Activated naive CD8-positive, alpha-beta T cell treated with anti-CD3 and anti-CD28 coated beads, Interleukin-2, amount 50 U/mL, for 24 hours (primary cell): ENCODE results near the gene ZNF273.
A peak's percentile ranks its signal among the peaks of the same experiment; 100 is the strongest.
"Not testable (repeated sequence)": the region's sequence is repeated elsewhere in the genome, so short reads cannot be mapped to it uniquely, and the experiment has no call there.

Source experiments
- ATAC-seq: fragments of 150-1000 bp; cut with Tn5 transposase; one replicate; pipeline ENCODE4 v1.10.0; 2021
- DNase-seq: peaks from one replicate; pipeline ENCODE4 v3.0.0; 2021
- H3K27ac Mint-ChIP-seq: one replicate; pipeline ENCODE4 v1.8.0; 2021; ENCODE audit warnings: mild to moderate bottlenecking, mixed read lengths
- H3K27me3 Mint-ChIP-seq: one replicate; pipeline ENCODE4 v1.8.0; 2021; ENCODE audit warnings: mixed read lengths
- H3K36me3 Mint-ChIP-seq: one replicate; pipeline ENCODE4 v1.8.0; 2021; ENCODE audit warnings: low read depth, mixed read lengths
- H3K4me1 Mint-ChIP-seq: one replicate; pipeline ENCODE4 v1.8.0; 2021; ENCODE audit warnings: mixed read lengths
- H3K4me3 Mint-ChIP-seq: one replicate; pipeline ENCODE4 v1.8.0; 2021; ENCODE audit warnings: mild to moderate bottlenecking, moderate library complexity, mixed read lengths
- H3K9me3 Mint-ChIP-seq: one replicate; pipeline ENCODE4 v1.8.0; 2021; ENCODE audit warnings: mixed read lengths

Gene ZNF273

GRCh38 chr7:64882341-64883112 lies 20.5 kb upstream of the ZNF273 start:
- Mint-ChIP-seq H3K27ac (no peak overlapping the region), H3K9me3 (no peaks in the 10 kb centered on the region), H3K27me3 (peaks cover 56% of the 10 kb centered on the region), H3K4me1 (peaks cover 5% of the 10 kb centered on the region), H3K4me3 (peak overlapping the region; percentile 61), H3K36me3 (no peaks in the 10 kb centered on the region)
- ATAC-seq (peak; percentile 47), DNase-seq (peak; percentile 36)

GRCh38 chr7:64883113-64883905 lies 19.8 kb upstream of the ZNF273 start:
- H3K27me3 Mint-ChIP-seq, result peaks cover 59% of the 10 kb centered on the region
- peaks cover 9% of the 10 kb centered on the region for H3K4me1 Mint-ChIP-seq
- H3K9me3 Mint-ChIP-seq, result no peaks in the 10 kb centered on the region
- no peaks in the 10 kb centered on the region for H3K36me3 Mint-ChIP-seq
- DNase-seq (no peak), ATAC-seq (no peak)
- H3K4me3 Mint-ChIP-seq, result peak overlapping the region; percentile 61
- no peak overlapping the region for H3K27ac Mint-ChIP-seq

- H3K27me3 Mint-ChIP-seq, result peaks cover 62% of the 10 kb centered on the region
- H3K4me3 Mint-ChIP-seq, result no peak overlapping the region
- H3K27ac Mint-ChIP-seq, result no peak overlapping the region
- H3K4me1 Mint-ChIP-seq, result peaks cover 13% of the 10 kb centered on the region
- ATAC-seq, result no peak
- no peak for DNase-seq
- H3K9me3 Mint-ChIP-seq, result no peaks in the 10 kb centered on the region
- H3K36me3 Mint-ChIP-seq, result no peaks in the 10 kb centered on the region
Observed at GRCh38 chr7:64884085-64884912, 18.8 kb upstream of the ZNF273 start.

GRCh38 chr7:64884913-64885370 lies 18.1 kb upstream of the ZNF273 start:
- no peak for DNase-seq
- Mint-ChIP-seq H3K4me1 (peaks cover 13% of the 10 kb centered on the region), H3K9me3 (no peaks in the 10 kb centered on the region), H3K27ac (no peak overlapping the region), H3K4me3 (no peak overlapping the region), H3K27me3 (peaks cover 65% of the 10 kb centered on the region), H3K36me3 (no peaks in the 10 kb centered on the region)
- ATAC-seq, result no peak

DNA sequence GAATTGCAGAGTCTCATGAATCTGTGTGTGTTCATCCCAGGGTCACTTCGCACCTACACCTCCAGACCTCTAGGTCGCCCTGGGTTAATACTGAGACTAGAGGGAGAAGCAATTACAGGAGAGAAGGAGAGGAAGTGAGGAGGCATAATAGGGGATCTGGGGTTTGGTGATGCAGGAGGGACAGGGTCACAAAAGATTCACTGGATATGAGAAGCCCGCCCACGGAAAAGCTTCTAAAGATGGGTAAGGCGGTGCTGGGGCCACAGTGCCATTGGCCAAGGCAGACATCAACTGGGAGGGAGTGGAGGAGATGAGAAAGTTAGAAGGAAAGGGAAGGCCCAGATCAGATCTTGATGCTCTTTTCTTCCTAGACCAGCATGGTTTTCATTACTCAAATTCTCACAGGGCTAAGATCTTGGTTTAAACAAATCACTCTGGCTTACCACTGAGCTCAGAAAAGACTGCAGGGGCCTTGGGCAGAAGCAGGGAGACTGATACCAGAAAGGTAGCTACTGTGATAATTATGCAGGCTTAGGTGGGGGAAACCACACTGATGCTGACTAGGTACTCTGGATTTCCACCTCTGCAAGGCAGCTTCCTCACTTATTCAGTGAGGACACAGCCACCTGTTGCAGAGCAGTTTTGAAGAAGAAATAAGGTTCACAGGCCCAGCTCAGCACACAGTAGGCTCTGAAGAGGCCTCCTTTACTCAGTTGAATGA lies 17.4 kb upstream of the ZNF273 start:
- Mint-ChIP-seq H3K4me3 (no peak overlapping the region), H3K36me3 (no peaks in the 10 kb centered on the region), H3K9me3 (no peaks in the 10 kb centered on the region), H3K4me1 (peaks cover 13% of the 10 kb centered on the region), H3K27me3 (peaks cover 67% of the 10 kb centered on the region), H3K27ac (no peak overlapping the region)
- no peak for DNase-seq
- ATAC-seq, result no peak

GRCh38 chr7:64886956-64887545 lies 16.0 kb upstream of the ZNF273 start:
- H3K4me3 Mint-ChIP-seq, result no peak overlapping the region

GRCh38 chr7:64887756-64888508 lies 15.1 kb upstream of the ZNF273 start:
- no peaks in the 10 kb centered on the region for H3K9me3 Mint-ChIP-seq
- peak overlapping the region; percentile 78 for H3K4me3 Mint-ChIP-seq
- peak overlapping the region; percentile 35 for H3K27ac Mint-ChIP-seq
- H3K36me3 Mint-ChIP-seq, result no peaks in the 10 kb centered on the region
- ATAC-seq, result peak; percentile 70
- H3K4me1 Mint-ChIP-seq, result peaks cover 10% of the 10 kb centered on the region
- peaks cover 63% of the 10 kb centered on the region for H3K27me3 Mint-ChIP-seq
- peak; percentile 63 for DNase-seq

More at GRCh38 chr7:64886956-64887545, 16.0 kb upstream of the ZNF273 start:
- Mint-ChIP-seq H3K36me3 (no peaks in the 10 kb centered on the region), H3K27me3 (peaks cover 64% of the 10 kb centered on the region), H3K9me3 (no peaks in the 10 kb centered on the region), H3K27ac (no peak overlapping the region), H3K4me1 (peaks cover 13% of the 10 kb centered on the region)
- ATAC-seq, result no peak
- DNase-seq, result no peak

GRCh38 chr7:64888561-64888900 lies 14.5 kb upstream of the ZNF273 start:
- DNase-seq (no peak), ATAC-seq (no peak)
- no peaks in the 10 kb centered on the region for H3K36me3 Mint-ChIP-seq
- no peaks in the 10 kb centered on the region for H3K9me3 Mint-ChIP-seq
- peaks cover 60% of the 10 kb centered on the region for H3K27me3 Mint-ChIP-seq
- peak overlapping the region; percentile 78 for H3K4me3 Mint-ChIP-seq
- H3K4me1 Mint-ChIP-seq, result peaks cover 10% of the 10 kb centered on the region
- peak overlapping the region; percentile 35 for H3K27ac Mint-ChIP-seq

DNA sequence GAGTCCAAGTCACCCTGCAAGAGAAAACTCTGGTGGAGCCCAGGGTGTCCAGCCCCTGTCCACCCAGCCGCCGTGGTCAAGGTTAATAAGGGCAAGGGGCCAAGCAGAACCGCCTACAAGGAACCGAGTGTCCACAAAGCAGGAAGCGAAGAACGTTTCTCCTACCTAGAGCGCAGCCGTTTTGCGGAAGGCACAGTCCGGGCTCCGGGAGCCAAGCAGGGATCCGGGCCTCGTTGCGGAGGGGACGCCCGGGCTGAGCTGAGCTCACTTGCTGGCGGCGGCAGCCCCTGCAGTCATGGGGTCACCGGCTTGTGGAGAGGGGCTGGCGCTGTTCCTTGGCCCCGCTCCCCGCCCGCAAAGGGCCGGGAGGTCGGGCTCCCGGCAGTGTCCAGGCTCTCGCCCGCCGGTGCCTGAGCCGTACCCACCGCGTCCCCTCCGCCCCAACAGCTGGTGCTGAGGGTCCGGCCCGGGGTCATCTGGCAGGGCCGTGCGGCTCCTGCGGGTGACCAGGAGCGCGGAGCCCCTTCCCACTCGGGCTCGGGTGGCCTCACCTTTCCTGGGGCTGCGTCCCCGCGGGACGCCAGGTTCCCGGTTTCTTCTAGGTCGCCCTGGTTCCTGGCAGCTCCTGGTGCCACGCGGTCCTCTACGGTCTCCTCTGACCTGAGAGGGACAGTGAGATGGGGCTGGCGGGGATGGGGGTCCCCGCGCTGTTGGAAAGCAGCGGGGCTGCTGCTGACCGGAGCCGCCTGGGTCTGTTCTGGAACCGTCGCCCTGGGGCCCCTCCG lies 14.0 kb upstream of the ZNF273 start:
- DNase-seq (no peak), ATAC-seq (no peak)
- no peaks in the 10 kb centered on the region for H3K36me3 Mint-ChIP-seq
- H3K27ac Mint-ChIP-seq, result peak overlapping the region; percentile 35
- H3K9me3 Mint-ChIP-seq, result no peaks in the 10 kb centered on the region
- peak overlapping the region; percentile 78 for H3K4me3 Mint-ChIP-seq
- peaks cover 10% of the 10 kb centered on the region for H3K4me1 Mint-ChIP-seq
- H3K27me3 Mint-ChIP-seq, result peaks cover 54% of the 10 kb centered on the region

DNA sequence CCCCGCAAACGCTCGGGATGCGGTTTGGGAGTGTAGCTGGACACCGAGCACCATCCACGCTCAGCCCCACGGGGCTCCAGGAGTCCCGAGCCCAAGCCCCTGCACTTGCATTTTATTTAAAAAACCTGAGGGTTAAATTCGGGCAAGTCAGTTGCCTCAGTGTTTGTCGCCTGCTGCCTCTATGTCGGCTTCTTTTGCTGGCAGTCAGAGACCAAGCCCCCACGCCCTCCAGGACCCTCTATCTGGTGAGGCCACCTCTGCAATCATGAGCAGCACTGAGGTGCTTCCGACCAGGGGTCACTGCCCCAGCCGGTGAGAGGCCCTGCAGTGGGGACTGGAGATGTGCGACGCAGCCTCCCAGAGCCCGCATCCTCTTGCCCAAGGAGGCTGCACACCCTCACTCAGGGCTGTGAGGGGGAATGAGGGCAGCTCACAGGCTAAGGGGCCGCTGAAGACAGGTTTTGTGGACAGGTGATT lies 13.3 kb upstream of the ZNF273 start:
- peaks cover 10% of the 10 kb centered on the region for H3K4me1 Mint-ChIP-seq
- peak overlapping the region; percentile 38 for H3K4me3 Mint-ChIP-seq
- no peaks in the 10 kb centered on the region for H3K9me3 Mint-ChIP-seq
- ATAC-seq (no peak), DNase-seq (no peak)
- no peaks in the 10 kb centered on the region for H3K36me3 Mint-ChIP-seq
- no peak overlapping the region for H3K27ac Mint-ChIP-seq
- H3K27me3 Mint-ChIP-seq, result peaks cover 48% of the 10 kb centered on the region

DNA sequence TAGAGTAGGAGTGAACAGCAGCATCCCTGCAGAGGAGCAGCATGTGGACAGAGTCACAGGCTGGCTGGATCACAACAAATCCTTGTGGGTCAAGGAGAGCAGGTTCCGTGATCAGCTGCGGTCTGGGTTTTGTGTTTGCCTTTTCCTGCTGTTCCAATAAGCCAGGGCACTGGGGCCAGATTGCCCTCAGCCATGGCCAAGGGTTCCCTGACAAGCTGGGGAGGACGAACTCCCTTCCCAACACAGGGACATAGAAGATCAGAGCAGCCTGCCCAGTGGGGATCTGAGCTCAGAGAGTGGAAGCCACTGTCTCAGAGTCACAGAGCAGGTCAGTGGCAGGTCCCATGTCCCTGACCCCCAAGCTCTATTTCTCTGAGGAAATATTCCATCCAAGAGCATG lies 12.8 kb upstream of the ZNF273 start:
- not testable (repeated sequence) for H3K9me3 Mint-ChIP-seq, H3K27ac Mint-ChIP-seq, H3K4me3 Mint-ChIP-seq, ATAC-seq, H3K4me1 Mint-ChIP-seq, H3K36me3 Mint-ChIP-seq, DNase-seq
- peaks cover 45% of the 10 kb centered on the region for H3K27me3 Mint-ChIP-seq

DNA sequence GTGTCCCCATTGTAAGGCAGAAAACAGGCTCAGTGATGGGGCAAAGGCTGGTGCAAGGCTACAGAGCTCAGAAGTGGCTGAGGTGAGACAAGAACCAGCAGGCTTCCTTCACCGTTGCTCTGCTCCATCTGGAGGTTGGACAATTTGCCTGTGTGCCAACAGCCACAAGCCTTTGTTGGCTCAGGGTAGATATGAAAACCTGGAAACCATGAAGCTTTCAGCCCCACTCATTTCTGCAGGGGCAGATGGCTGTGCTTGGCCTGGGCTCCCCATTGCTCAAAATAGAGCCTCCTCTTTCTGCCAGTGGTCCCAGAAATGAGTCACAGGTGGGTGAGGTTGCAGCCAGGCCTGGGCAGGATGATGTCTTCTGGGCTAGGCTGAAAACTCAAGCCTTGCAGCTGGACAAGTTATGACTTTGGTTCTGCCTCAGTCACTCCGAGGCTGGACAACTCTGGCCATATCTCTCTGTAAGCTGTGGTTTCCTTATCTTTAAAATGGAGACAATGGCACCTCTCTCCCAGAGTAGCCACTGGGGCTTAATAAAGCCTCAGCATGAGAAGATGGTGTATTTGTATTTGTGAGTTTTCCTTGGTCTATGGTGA lies 12.2 kb upstream of the ZNF273 start:
- no peaks in the 10 kb centered on the region for H3K36me3 Mint-ChIP-seq
- H3K4me3 Mint-ChIP-seq, result no peak overlapping the region
- ATAC-seq (no peak), DNase-seq (no peak)
- peaks cover 10% of the 10 kb centered on the region for H3K4me1 Mint-ChIP-seq
- H3K27ac Mint-ChIP-seq, result no peak overlapping the region
- H3K9me3 Mint-ChIP-seq, result no peaks in the 10 kb centered on the region
- H3K27me3 Mint-ChIP-seq, result peaks cover 45% of the 10 kb centered on the region
